NAMALWA (cell line): Measurements from ENCODE around the gene ABCB9.
"Not testable (repeated sequence)": the region's sequence is repeated elsewhere in the genome, so short reads cannot be mapped to it uniquely, and the experiment has no call there.

Experiments
- DNase-seq: peaks from one replicate; pipeline ENCODE4 v3.0.0-alpha.2; 2015; ENCODE audit warnings: low spot score

The ABCB9 gene

GRCh38 chr12:122894193-122895121, 71.8 kb downstream of the ABCB9 start:
- DNase-seq = no peak

- no peak for DNase-seq
Measured at GRCh38 chr12:122893208-122894153, 72.8 kb downstream of the ABCB9 start.

- DNase-seq = not testable (repeated sequence)
Measured at GRCh38 chr12:122892724-122893123, 73.5 kb downstream of the ABCB9 start.

- DNase-seq = no peak
Measured at GRCh38 chr12:122891661-122892525, 74.4 kb downstream of the ABCB9 start.

GRCh38 chr12:122889761-122890520, 76.3 kb downstream of the ABCB9 start:
- no peak for DNase-seq

GRCh38 chr12:122888232-122888752, 78.0 kb downstream of the ABCB9 start:
- DNase-seq = peak; percentile 47

GRCh38 chr12:122887819-122888212, 78.4 kb downstream of the ABCB9 start:
- no peak for DNase-seq

GRCh38 chr12:122886851-122887818, 79.1 kb downstream of the ABCB9 start:
- DNase-seq = peak; percentile 83

GRCh38 chr12:122886161-122886560, 80.1 kb downstream of the ABCB9 start:
- no peak for DNase-seq

GRCh38 chr12:122884860-122885259, 81.4 kb downstream of the ABCB9 start:
- DNase-seq = no peak

- DNase-seq = no peak
Measured at GRCh38 chr12:122884091-122884826, 82.0 kb downstream of the ABCB9 start.

GRCh38 chr12:122882908-122883558, 83.2 kb downstream of the ABCB9 start:
- no peak for DNase-seq

- DNase-seq = peak; percentile 71
Measured at GRCh38 chr12:122880668-122881067, 85.6 kb downstream of the ABCB9 start.

- no peak for DNase-seq
Measured at GRCh38 chr12:122880155-122880667, 86.1 kb downstream of the ABCB9 start.
